ENCODE data around the gene SLC29A2. TPM values are rescaled to one million over a fixed set of nuclear protein-coding genes. Genes with fewer than 3 reads are reported as not detected.

The SLC29A2 gene
- total and polyA plus RNA-seq, 12 donors: 0.48 to 4.7 (median 1.3) TPM; not detected in 1

DNA sequence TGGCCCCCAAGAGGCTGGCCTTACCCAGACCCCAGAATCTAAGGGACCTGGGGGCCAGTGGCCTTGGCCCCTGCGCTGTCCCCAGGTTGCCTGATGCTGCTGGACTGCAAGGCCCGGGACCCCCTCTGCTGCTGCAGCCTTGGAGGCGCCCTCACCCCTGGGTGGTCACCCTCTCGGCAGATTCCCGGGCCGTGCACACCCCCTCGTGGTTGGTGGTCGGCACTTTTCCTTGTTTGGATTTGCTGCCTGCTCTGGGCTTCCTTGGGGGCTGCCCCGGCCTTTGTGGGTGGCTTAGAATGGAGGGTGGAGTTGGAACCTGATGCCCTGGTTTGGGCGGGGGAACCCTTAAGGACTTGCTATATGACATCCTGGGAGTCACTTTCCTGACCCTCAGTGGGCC, 40.6 kb downstream of the SLC29A2 start:
- 53 to 65% (median 63%) methylated on average over 5 to 10 of the region's 10 CpGs for WGBS, 4 donors
- no peaks in the 10 kb centered on the region for H3K9me3 ChIP-seq (replicated peaks in 1 of 3)
- H3K27ac ChIP-seq: no peak overlapping the region
- DNase-seq: peak in 1 of 7 donors; percentile 5
- no peak for TF ChIP-seq POLR2A (IDR thresholded peaks at IDR 0.05)
- TF ChIP-seq, protein P1, sequence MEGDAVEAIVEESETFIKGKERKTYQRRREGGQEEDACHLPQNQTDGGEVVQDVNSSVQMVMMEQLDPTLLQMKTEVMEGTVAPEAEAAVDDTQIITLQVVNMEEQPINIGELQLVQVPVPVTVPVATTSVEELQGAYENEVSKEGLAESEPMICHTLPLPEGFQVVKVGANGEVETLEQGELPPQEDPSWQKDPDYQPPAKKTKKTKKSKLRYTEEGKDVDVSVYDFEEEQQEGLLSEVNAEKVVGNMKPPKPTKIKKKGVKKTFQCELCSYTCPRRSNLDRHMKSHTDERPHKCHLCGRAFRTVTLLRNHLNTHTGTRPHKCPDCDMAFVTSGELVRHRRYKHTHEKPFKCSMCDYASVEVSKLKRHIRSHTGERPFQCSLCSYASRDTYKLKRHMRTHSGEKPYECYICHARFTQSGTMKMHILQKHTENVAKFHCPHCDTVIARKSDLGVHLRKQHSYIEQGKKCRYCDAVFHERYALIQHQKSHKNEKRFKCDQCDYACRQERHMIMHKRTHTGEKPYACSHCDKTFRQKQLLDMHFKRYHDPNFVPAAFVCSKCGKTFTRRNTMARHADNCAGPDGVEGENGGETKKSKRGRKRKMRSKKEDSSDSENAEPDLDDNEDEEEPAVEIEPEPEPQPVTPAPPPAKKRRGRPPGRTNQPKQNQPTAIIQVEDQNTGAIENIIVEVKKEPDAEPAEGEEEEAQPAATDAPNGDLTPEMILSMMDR (IDR thresholded peaks at IDR 0.05): no peak
- no peak overlapping the region for H3K4me3 ChIP-seq
- intact Hi-C loops (cut with DNase I): no loop called here
- no peaks in the 10 kb centered on the region for H3K27me3 ChIP-seq
- H3K36me3 ChIP-seq (replicated peaks in 1 of 2): peaks cover 0 to 7% of the 10 kb centered on the region in 2 donors
- peaks cover 6 to 28% of the 10 kb centered on the region in 2 donors for H3K4me1 ChIP-seq (replicated peaks in 1 of 2)

DNA sequence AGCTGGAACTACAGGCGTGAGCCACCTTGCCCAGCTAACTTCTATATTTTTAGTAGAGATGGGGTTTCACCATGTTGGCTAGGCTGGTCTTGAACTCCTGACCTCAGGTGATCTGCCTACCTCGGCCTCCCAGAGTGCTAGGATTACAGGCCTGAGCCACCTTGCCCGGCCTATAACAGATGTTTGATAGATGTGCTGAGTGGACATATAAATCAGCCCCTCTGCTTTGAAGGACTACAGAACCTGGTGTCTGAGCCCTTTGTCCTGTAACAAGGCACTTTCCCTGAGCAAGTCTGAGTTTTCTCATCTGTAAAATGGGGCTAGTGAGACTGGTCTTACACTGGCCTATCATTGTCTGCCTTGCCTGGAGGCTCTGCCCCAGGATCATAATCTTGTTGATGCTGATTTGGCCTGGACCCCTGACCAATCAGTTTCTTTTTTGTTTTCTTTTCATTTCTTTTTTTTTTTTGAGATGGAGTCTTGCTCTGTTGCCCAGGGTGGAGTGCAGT, 42.3 kb downstream of the SLC29A2 start:
- TF ChIP-seq POLR2A (IDR thresholded peaks at IDR 0.05): no peak
- TF ChIP-seq, protein P1 (IDR thresholded peaks at IDR 0.05): no peak
- Histone ChIP-seq H3K9me3 (replicated peaks in 1 of 3) (no peaks in the 10 kb centered on the region), H3K4me3 (no peak overlapping the region), H3K4me1 (replicated peaks in 1 of 2) (peaks cover 0 to 17% of the 10 kb centered on the region in 2 donors), H3K36me3 (replicated peaks in 1 of 2) (peaks cover 0 to 7% of the 10 kb centered on the region in 2 donors), H3K27ac (peak overlapping the region in 2 of 5 donors; percentile 45 to 73), H3K27me3 (no peaks in the 10 kb centered on the region)
- intact Hi-C loops (cut with DNase I): no loop called here
- no peak for DNase-seq
- WGBS, 4 donors: 75 to 88% (median 84%) methylated on average over 2 to 3 of the region's 3 CpGs

GRCh38 chr11:66328302-66329144, 43.0 kb downstream of the SLC29A2 start:
- Histone ChIP-seq H3K27me3 (no peaks in the 10 kb centered on the region), H3K36me3 (replicated peaks in 1 of 2) (peaks cover 0 to 7% of the 10 kb centered on the region in 2 donors), H3K4me1 (replicated peaks in 1 of 2) (peaks cover 0 to 17% of the 10 kb centered on the region in 2 donors), H3K9me3 (replicated peaks in 1 of 3) (no peaks in the 10 kb centered on the region), H3K27ac (peak overlapping the region in 2 of 5 donors; percentile 45 to 73), H3K4me3 (no peak overlapping the region)
- 11 to 16% (median 12%) methylated on average over 14 to 19 of the region's 19 CpGs for WGBS, 4 donors
- DNase-seq: peak; percentile 70 to 91 (median 81)
- TF ChIP-seq POLR2A (IDR thresholded peaks at IDR 0.05): no peak
- TF ChIP-seq, protein P1 (IDR thresholded peaks at IDR 0.05): peak; percentile 95 to 99 (median 98)
- intact Hi-C loops (cut with DNase I): no loop called here

- intact Hi-C loops (cut with DNase I): no loop called here
- peaks cover 0 to 17% of the 10 kb centered on the region in 2 donors for H3K4me1 ChIP-seq (replicated peaks in 1 of 2)
- DNase-seq: no peak
- H3K27me3 ChIP-seq: no peaks in the 10 kb centered on the region
- TF ChIP-seq, protein P1 (IDR thresholded peaks at IDR 0.05): no peak
- no peak for TF ChIP-seq POLR2A (IDR thresholded peaks at IDR 0.05)
- H3K9me3 ChIP-seq (replicated peaks in 1 of 3): no peaks in the 10 kb centered on the region
- H3K27ac ChIP-seq: peak overlapping the region in 2 of 5 donors; percentile 45 to 73
- WGBS, 4 donors: 40 to 67% (median 56%) methylated on average over 1 to 3 of the region's 3 CpGs
- H3K4me3 ChIP-seq: no peak overlapping the region
- peaks cover 0 to 7% of the 10 kb centered on the region in 2 donors for H3K36me3 ChIP-seq (replicated peaks in 1 of 2)
Measured at GRCh38 chr11:66328031-66328301, 43.6 kb downstream of the SLC29A2 start.
